Body of pancreas (tissue), 4 donors: ENCODE measurements around the gene STX1B.

Source experiments
- CTCF ChIP-seq, 7 experiments: fragments of 450-650 bp in 4 of 7; fragments of 200-600 bp in 3 of 7; sonication (generic) in 3 of 7; IDR thresholded peaks; one replicate each; pipeline ENCODE4 v1.5.1; 2016 to 2019; ENCODE audit warnings: antibody characterized with exemption in 7 of 7
- POLR2A ChIP-seq, 3 donors: fragments of 450-650 bp; IDR thresholded peaks; one replicate each; pipeline ENCODE4 v1.6.1; 2016; ENCODE audit warnings: antibody characterized with exemption in 3 of 3, mild to moderate bottlenecking in 2 of 3

DNA sequence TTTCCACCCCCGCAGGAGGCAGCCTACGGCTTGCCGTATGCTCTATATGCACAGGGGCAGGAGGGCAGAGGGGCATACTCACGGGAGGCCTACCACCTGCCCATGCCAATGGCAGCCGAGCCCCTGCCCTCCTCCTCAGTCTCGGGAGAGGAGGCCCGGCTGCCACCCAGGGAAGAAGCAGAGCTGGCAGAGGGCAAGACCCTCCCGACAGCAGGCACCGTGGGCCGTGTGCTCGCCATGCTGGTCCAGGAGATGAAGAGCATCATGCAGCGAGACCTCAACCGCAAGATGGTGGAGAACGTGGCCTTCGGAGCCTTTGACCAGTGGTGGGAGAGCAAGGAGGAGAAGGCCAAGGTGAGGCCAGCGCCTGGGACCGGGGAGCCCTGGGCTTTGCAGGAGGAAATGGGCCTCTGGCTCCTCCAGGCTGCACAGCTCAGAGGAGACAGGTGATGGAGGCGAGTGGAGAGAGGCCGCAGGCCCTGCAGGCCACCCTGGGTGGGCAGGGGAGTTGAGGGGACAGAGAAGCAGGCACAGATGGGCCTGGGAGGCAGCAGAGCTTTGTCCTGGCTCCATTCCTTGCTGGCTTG is 44.3 kb downstream of the STX1B start:
- TF ChIP-seq CTCF (IDR thresholded peaks at IDR 0.05) (no peak), POLR2A (IDR thresholded peaks at IDR 0.05) (no peak)
